ENCODE data around the gene SPON2. TPM values are rescaled to one million over a fixed set of nuclear protein-coding genes. Genes with fewer than 3 reads are reported as not detected.

The SPON2 gene
- 43.9 TPM for total RNA-seq
- long read RNA-seq, transcript SPON2-201 (6 exons, 1,869 nt): major isoform, 52 of 76 reads
- long read RNA-seq, partial matches to known transcripts: 17 of 76 reads
- long read RNA-seq, other reads (novel, unspliced or antisense): 6 of 76 reads

DNA sequence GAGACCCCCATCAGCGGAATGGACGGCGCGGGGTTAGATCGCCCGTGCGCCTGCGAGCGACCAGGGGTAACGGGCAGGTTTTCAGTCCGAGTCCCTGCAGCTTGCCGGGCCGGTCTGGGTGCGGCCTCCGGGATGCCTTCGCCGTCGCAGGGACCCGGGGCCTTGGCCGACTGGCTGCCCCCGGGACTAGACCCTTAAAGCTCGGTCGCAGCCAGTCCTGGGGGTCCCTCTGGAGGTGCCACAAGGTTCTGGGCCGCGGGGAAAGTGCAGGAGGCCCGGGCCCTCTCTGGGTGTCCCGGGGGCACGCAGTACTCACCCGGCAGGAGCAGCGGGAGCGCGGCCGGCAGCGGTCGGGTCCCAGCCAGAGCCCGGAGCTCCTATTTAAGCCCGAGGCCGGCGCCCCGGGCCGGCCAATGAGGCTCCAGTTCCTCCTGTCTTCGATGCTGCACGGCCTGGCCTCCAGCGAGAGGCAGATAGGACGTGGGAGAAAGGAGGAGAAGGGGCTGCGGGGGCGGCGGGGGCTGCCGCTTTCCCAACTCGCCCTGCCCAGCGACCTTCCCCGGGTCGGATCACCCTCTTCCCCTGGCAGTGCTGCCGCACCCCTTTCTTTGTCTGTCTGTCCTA, at the start of gene SPON2:
SPON2 (minus strand) TSS at position 356 of the 624 bp plus-strand sequence.
- peak; percentile 73 for DNase-seq

DNA sequence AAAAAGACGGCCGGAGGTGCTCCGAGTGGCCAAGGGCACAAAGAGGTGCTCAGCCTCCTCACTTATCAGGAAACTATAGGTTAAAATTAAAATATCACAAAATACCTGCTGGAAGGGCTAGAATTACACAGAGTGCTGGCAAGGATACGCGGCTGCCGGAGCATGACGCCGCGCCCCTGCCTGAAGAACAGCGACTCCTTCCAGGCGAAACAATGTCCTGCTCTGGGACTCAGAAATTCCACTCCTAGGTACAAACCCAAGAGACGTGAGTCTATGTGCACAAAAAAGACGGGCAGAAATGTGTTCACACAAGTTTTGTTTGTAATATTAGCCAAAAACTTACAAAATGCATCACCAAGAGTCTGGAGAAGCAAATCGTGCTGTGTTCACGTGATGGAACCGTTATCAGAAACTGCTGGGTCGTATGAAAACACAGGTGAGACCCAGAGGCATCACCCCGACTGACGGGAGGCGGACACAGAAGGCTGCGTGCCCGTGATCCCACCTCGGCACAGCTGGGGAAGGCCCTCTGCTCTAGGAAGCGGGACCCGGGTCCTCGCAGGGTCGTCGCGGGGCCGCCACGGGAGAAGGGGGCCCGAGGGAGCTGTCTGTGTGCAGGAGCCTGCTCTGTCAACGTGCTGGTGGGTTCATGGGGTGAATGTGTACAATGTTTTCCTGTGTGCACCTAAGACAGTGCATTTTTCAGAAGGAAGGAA, 48.9 kb upstream of the SPON2 start:
- Histone ChIP-seq H3K27ac (no peak overlapping the region), H3K36me3 (peaks cover 78% of the 10 kb centered on the region), H3K4me1 (peaks cover 29% of the 10 kb centered on the region), H3K9me3 (no peaks in the 10 kb centered on the region), H3K4me3 (no peak overlapping the region), H3K27me3 (no peaks in the 10 kb centered on the region)
- DNase-seq (no peak), ATAC-seq (no peak)
- TF ChIP-seq, protein P1, sequence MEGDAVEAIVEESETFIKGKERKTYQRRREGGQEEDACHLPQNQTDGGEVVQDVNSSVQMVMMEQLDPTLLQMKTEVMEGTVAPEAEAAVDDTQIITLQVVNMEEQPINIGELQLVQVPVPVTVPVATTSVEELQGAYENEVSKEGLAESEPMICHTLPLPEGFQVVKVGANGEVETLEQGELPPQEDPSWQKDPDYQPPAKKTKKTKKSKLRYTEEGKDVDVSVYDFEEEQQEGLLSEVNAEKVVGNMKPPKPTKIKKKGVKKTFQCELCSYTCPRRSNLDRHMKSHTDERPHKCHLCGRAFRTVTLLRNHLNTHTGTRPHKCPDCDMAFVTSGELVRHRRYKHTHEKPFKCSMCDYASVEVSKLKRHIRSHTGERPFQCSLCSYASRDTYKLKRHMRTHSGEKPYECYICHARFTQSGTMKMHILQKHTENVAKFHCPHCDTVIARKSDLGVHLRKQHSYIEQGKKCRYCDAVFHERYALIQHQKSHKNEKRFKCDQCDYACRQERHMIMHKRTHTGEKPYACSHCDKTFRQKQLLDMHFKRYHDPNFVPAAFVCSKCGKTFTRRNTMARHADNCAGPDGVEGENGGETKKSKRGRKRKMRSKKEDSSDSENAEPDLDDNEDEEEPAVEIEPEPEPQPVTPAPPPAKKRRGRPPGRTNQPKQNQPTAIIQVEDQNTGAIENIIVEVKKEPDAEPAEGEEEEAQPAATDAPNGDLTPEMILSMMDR (IDR thresholded peaks at IDR 0.05): no peak
- intact Hi-C loops (cut with DNase I): no loop called here

More for the DNA sequence above, at the start of gene SPON2:
- H3K9me3 ChIP-seq: no peaks in the 10 kb centered on the region
- H3K27me3 ChIP-seq: peaks cover 33% of the 10 kb centered on the region
- peak within 1 kb of the TSS; percentile 55 for H3K27ac ChIP-seq
- intact Hi-C loops (cut with DNase I): no loop called here
- ATAC-seq: peak; percentile 1
- H3K36me3 ChIP-seq: no peaks in the 10 kb centered on the region
- peaks cover 33% of the 10 kb centered on the region for H3K4me1 ChIP-seq
- TF ChIP-seq, protein P1 (IDR thresholded peaks at IDR 0.05): no peak
- peak within 1 kb of the TSS; percentile 48 for H3K4me3 ChIP-seq

DNA sequence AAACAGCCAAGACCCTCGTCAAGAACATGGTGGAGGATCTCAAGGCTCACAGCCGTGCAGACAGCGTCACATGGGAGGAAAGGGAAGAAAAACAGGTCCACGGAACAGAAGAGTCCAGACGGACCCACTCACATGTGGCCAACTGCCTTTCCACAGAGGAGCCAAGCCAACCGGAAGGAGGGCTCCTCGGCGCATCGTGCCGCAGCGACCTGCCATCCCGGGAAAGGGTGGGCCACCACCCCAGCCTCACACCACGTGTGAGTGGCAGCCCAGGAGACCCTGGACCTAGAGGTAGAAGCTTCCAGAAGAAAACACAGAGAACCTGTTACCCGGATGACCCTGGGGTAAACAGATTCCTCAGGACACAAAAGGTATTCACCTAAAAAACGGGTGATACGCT, 48.2 kb upstream of the SPON2 start:
- no peak overlapping the region for H3K27ac ChIP-seq
- H3K36me3 ChIP-seq: peaks cover 75% of the 10 kb centered on the region
- DNase-seq (no peak), ATAC-seq (no peak)
- TF ChIP-seq, protein P1 (IDR thresholded peaks at IDR 0.05): no peak
- no peaks in the 10 kb centered on the region for H3K27me3 ChIP-seq
- H3K4me3 ChIP-seq: no peak overlapping the region
- intact Hi-C loops (cut with DNase I): no loop called here
- H3K9me3 ChIP-seq: no peaks in the 10 kb centered on the region
- H3K4me1 ChIP-seq: peaks cover 29% of the 10 kb centered on the region

GRCh38 chr4:1219566-1219950, 47.2 kb upstream of the SPON2 start:
- Histone ChIP-seq H3K9me3 (no peaks in the 10 kb centered on the region), H3K27ac (no peak overlapping the region), H3K4me1 (peaks cover 29% of the 10 kb centered on the region), H3K4me3 (no peak overlapping the region), H3K27me3 (no peaks in the 10 kb centered on the region), H3K36me3 (peaks cover 75% of the 10 kb centered on the region)
- TF ChIP-seq, protein P1 (IDR thresholded peaks at IDR 0.05): no peak
- DNase-seq: no peak
- ATAC-seq: no peak
- intact Hi-C loops (cut with DNase I): no loop called here

DNA sequence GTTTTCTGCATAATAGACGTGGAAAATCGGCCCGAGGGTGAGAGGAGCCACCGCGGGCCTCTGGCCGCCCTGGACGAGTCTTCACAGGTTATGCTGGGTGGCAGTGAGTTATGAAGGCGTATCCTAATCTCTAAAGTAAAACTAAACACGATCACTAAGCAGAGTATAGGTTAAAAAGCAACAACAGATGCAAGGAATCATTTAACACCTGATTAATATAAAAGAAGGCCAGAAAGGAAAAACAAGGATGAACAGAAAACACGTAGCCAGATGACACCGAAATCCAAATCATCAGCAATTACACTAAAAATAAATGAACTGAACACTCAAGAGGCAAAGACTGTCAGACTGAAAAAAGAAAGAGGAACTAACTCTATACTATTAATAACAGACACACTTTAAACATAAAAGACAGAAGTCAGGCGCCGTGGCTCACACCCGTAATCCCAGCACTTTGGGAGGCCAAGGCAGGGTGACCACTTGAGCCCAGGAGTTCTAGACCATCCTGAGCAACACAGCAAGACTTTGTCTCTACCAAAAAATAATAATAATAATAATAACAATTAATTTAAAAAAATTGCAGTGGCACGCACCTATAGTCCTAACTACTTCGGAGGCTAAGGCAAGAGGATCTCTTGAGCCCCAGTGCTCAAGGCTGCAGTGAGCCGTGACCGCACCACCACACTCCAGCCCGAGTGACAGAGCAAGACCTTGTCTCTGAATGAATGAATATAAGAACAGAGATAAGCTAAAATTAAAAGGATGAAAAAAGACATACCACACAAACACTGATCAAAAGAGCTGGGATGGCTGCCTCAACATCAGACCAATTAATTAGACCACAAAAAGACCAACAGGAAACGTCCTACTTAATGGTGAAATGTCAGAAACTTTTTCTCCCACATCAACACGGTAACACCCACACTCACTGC, 46.5 kb upstream of the SPON2 start:
- DNase-seq: no peak
- no peak overlapping the region for H3K27ac ChIP-seq
- intact Hi-C loops (cut with DNase I): no loop called here
- no peaks in the 10 kb centered on the region for H3K27me3 ChIP-seq
- peaks cover 29% of the 10 kb centered on the region for H3K4me1 ChIP-seq
- TF ChIP-seq, protein P1 (IDR thresholded peaks at IDR 0.05): no peak
- ATAC-seq: no peak
- no peaks in the 10 kb centered on the region for H3K9me3 ChIP-seq
- H3K4me3 ChIP-seq: no peak overlapping the region
- H3K36me3 ChIP-seq: peaks cover 75% of the 10 kb centered on the region

Data from upper lobe of right lung (tissue), 1 donor.